Activated CD8-positive, alpha-beta memory T cell treated with anti-CD3 and anti-CD28 coated beads, Interleukin-2, amount 50 U/mL, for 24 hours (primary cell): ENCODE measurements around the gene RNASE11.
"Not testable (repeated sequence)": the region's sequence is repeated elsewhere in the genome, so short reads cannot be mapped to it uniquely, and the experiment has no call there.

Source experiments
- DNase-seq: peaks from one replicate; pipeline ENCODE4 v3.0.0-alpha.2; 2020; ENCODE audit errors: extremely low read depth

The RNASE11 gene

GRCh38 chr14:20580242-20580641, 7.6 kb downstream of the RNASE11 start:
- DNase-seq, result no peak

GRCh38 chr14:20578784-20579502, 8.9 kb downstream of the RNASE11 start:
- no peak for DNase-seq

GRCh38 chr14:20578325-20578724, 9.5 kb downstream of the RNASE11 start:
- no peak for DNase-seq

DNA sequence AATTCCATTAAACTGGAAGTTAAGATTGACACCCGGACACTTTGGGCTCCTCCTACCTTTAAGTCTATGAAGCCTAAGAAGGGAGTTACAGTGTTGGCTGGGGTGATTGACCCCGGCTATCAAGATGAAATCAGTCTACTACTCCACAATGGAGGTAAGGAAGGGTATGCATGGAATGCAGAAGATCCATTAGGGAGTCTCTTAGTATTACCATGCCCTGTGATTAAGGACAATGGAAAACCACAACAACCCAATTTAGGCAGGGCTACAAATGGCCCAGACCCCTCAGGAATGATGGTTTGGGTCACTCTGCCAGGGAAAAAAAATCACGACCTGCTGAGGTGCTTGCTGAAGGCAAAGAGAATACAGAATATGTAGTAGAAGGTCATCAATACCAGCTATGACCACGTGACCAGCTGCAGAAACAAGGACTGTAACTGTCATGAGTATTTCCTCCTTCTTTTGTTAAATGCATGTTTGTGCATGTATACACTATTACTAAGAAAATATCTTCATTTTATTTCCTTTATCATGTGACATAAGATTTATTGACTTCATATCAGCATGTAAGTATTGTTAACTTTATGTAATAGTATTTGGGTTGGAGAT, 15.3 kb downstream of the RNASE11 start:
- not testable (repeated sequence) for DNase-seq

DNA sequence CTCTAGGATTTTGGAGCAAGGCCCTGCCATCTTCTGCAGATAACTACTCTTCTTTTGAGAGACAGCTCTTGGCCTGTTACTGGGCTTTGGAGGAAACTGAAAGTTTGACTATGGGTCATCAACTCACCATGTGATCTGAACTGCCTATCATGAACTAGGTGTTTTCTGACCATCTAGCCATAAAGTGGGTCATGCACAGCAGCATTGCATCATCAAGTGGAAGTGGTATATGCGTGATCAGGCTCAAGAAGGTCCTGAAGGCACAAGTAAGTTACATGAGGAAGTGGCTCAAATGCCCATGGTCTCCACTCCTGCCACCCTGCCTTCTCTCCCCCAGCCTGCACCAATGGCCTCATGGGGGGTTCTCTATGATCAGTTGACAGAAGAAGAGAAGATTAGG, 17.1 kb downstream of the RNASE11 start:
- DNase-seq, result not testable (repeated sequence)

- DNase-seq, result not testable (repeated sequence)
Observed at GRCh38 chr14:20569865-20570264, 17.9 kb downstream of the RNASE11 start.

DNA sequence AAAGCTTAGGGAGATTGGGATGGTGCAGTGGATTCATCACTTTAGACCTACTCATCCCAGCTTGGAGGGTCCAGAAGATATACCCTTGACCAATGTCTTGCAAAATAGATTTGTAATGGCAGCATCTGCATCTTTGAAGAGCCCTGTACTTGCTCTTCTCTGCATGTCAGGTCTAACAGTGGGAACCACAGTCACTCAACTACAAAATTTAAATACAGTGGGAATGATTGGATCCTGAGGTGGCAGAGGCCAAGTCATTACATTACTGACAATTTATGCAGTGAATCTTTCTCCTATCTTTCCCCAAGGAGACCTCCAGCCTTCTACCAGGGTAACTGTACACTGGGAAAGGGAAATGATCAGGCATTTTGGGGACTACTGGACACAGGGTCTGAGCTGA, 18.7 kb downstream of the RNASE11 start:
- DNase-seq, result no peak

- DNase-seq, result no peak
Observed at GRCh38 chr14:20568393-20568792, 19.4 kb downstream of the RNASE11 start.

GRCh38 chr14:20567199-20567598, 20.6 kb downstream of the RNASE11 start:
- not testable (repeated sequence) for DNase-seq

DNA sequence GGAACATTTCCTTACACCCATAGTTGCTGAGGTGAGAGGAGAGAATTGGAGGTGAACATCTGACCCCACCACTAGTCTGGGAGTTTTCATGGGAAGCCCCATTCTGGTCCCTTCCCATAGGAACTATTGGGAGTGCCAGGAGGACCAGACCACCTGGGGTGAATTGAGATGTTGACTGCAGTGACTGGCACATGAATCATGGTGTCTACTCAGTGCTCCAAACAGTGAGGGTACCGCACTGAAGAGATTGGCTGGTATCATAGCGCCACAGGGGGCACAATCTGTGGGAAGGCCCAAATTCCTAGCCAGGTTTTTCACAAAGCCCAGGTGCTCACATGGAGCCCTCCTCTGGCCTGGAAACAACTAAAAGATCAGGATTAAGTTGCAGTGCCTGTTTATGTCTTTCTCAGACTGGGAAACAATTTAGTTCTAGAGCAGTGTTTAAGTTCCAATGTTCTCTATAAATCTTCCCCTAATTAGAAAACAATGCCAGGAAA, 23.3 kb downstream of the RNASE11 start:
- no peak for DNase-seq

DNA sequence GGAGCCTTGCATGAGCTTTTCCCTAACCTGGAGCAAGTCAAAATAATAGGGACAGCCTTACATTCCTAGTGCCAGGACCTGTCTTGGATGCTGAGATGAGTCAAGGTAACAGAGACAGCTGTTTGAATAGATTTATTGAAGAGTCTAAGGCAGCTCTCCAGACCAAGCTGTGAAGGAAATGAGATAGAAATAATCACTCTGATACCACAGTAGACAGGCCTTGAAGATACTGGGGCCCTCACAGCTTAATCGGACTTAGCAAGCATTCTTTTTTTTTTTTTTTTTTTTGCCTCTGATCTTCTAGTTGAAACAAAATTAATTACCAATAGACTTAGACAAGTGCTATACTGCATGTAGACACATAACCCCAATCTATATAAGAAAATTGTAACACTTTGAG, 23.8 kb downstream of the RNASE11 start:
- no peak for DNase-seq

DNA sequence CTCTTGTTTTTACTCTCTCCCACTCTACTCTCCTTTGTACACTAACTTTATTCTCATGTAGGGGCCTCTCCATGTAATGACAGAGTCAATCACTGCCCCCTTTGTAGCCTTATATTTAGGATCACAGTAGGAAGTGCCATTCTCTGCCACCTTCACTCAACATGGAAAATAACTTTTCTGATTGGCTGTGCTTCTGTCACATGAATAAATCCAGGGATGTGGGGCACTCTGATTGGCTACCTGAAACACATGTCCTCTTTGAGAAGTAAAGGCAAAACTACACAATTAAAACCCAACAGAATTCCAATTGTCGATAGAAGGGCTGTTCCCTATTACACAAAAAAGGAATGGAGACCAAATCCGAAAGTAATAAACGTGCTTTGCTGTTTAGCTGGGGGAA, 26.8 kb downstream of the RNASE11 start, which contains the start of gene RNASE9:
Gene RNASE9 (minus strand): TSS at position 87 of the 400 bp plus-strand sequence.
- no peak for DNase-seq

DNA sequence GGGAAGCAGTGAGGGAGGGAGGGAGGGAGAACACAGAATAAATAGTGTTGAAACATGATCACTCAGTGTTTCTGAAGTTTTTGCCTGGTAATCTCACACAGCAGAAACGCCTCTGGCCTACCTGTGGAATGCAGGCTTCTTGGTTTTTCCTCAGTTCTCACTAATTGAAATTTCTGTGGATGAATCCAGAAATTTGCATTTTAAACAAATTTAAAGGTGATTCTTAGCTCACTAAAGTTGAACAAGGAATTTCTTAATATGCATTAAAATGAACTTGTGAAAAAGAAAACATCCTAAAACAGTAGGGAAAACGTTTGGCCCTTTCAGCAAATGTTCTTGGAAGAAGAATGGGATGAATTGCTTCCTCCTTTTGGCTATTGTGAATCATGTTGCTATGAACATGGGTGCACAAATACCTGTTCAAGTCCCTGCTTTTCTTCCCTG, 28.3 kb downstream of the RNASE11 start:
- no peak for DNase-seq

DNA sequence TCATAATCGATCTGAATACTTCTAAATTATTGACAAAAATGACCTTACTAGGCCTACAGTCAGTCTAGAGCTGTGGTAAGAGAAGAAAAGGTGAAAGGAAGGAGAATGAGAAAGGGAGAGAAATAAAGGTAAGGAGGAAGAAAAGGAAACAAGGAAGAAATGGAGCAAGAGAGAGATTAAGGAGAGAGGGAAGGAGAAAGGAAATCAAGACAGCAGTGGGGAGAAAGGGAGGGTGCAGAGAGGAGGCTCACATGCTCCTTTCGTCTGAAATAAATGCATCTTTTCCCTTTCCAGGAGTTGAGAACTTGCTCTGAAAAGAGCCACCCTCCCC, 30.6 kb downstream of the RNASE11 start:
- DNase-seq, result no peak

DNA sequence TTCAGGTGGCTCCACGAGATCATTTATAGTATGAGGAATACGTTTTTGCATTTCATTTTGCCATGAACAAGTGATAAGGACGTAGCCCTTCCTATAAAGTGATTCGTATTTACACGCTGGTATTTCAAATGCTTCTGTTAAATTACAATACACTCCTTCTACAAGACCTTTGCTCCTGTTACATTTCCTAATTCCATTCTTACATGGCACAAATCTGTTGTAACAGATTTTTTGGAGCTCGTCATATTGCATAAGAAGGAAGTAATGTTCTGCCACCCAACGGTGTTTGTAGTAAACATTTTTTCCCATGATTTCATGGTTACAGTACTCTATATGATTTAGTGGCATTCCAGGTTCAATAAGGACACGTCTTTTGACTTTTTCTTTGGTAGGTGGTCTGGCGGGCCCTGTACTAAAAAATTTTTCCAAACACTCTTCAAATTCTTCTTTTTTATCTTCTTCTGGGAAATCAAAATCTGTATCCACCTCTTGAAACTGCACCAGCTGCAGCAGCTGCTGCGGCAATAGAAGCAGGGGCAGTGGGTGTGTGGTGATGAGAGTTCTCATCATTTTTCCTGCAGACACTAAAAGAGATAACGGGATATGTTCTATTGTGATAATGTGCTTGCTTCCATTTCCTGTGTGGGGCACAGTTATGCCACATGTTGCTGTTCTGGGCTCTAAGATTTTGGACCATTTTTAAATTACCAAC, 31.1 kb downstream of the RNASE11 start:
- no peak for DNase-seq

- DNase-seq, result no peak
Observed at GRCh38 chr14:20555845-20556244, 32.0 kb downstream of the RNASE11 start.

DNA sequence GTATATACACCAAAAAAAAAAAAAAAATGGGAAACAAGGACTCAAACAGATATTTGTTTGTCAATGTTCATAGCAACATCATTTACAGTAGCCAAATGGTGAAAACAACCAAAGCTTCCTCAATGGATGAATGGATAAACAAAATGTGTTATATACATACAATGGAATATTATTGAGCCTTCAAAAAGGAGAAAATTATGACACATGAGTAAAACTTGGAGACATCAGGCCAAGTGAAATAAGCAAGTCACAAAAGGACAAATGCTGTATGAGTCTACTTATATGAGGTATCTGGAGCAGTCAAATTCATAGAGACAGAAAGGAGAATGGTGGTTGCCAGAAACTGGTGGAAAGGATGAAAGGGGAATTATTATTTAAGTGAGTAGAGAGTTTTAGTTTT, 34.8 kb downstream of the RNASE11 start:
- no peak for DNase-seq

DNA sequence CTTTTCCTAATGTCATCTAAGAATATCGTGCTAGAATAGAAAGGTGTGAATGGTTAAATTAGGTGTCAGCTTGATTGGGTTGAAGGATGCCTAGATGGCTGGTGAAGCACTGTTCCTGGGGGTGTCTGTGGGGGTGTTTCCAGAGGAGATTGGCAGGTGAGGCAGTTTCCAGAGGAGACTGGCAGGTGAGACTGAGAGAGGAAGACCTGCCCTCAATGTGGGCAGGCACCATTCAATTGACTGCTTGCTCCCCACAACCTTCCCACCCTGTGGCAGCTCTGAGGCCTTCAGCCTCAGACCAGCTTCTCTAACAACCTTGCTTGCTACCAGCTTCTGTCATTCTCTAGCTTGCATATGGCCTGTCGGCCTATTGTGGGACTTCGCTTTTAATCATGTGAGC, 36.2 kb downstream of the RNASE11 start:
- DNase-seq, result no peak

GRCh38 chr14:20550926-20551325, 36.9 kb downstream of the RNASE11 start:
- no peak for DNase-seq

GRCh38 chr14:20548414-20549158, 39.2 kb downstream of the RNASE11 start:
- DNase-seq, result no peak

GRCh38 chr14:20546877-20547276, 40.9 kb downstream of the RNASE11 start:
- DNase-seq, result no peak

DNA sequence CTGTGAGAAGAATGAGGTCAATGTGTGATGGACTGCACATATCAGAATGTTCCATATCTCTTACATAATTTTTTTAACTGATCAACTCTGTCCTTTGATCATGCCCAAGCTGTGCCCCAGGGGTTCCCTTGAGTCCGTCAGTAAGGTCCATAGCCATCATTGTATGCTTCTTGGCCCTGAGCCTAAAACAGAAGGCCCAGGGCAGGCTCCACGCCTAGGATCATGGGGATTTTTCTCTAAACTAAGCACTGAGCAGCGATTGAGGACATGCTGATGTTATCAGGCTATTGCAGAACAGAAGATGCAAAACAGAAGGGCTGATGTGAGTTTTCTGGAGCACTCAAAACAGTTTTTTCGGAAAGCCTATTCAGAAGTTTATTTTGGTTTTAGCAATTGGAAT, 47.9 kb downstream of the RNASE11 start:
- no peak for DNase-seq
